ENCODE results near the gene CHCHD6.

Gene CHCHD6

DNA sequence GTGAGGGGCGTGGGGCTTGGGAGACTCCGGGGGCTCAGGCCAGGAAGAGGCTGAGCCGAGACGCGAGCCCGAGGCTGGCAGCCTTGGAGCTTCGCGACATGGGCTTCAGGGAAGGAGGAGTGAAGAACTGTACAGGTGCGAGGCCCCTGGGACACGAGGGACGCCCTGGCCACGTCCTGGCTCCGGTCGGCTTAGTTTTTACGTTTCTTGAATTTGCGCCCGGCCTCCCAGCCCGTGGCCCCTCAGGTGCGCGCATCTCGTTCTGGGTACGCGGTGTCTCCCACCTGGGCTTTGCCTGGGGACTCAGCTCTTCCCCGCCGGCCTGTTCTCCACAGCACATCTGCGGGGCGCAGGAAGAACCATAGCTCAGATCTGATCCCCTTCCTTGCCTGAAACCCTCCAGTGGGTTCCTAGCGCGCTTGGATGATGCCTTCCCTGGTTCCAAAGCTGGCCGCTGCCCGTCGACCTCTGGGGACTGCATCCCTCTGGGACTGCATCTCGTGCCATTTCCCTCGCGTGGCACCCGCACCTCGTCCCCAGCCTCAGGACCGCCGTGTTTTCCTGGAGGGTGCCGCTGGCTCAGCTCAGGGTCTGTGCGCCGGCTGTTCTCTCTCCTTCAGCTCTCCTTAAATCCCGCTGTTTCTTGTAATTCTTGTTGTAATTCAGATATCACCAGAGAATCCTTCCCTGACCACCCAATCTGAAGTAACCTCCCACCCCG lies 614 bp downstream of the CHCHD6 start:
- peak in 1 of 3 experiments; percentile 2 for DNase-seq (ENCODE audit: low read depth in 3 of 3)

DNA sequence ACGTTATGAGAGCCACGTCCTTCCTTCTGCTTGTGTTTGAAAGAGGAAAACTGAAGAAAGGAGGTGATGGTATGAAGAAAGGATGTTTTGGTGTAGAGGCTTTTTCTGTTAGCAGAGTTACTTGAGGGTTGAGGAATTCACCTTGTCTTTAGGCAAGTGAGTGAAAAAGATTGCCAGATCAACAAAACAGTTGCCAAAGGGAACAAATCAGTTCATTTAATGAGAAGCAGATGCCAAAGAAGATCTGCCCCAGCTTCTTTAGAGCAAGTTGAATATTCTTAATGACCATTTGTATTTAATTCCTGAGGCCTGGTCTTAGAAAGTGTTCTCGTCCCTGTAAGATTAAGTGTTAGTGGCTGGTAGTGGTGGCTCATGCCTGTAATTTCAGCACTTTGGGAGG lies 2.6 kb downstream of the CHCHD6 start:
- no peak for DNase-seq (ENCODE audit: low read depth in 3 of 3)

DNA sequence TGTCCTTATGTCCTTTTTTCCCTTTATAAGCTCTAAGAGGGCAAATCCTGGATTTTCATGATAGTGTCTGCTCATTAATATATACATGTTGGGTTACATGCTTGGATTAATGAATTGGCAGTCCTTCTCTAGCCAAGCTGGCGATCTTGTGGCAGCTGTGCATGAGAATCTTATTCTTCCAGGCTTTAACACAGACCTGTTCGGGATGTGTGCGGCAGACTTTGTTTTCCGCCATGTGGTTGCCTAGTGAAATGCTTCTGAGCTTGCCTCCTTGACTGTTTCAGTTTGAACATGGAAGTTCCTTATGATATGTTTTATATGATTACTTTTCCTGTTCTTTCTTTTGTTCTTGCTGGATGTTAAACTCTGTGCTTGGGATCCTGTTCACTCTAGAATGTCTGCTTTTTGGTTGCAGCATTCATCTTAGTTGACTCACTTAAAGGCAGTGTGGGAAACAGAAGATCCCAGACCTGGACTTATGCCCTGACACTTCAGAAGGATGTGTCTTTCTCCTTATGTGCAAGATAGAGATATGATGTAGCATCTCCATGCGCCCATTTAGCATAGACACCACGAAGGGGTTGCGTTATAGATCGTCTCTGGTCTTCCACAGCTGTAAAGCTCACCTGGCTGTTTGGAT lies 7.2 kb downstream of the CHCHD6 start:
- DNase-seq (ENCODE audit: low read depth in 3 of 3): no peak

DNA sequence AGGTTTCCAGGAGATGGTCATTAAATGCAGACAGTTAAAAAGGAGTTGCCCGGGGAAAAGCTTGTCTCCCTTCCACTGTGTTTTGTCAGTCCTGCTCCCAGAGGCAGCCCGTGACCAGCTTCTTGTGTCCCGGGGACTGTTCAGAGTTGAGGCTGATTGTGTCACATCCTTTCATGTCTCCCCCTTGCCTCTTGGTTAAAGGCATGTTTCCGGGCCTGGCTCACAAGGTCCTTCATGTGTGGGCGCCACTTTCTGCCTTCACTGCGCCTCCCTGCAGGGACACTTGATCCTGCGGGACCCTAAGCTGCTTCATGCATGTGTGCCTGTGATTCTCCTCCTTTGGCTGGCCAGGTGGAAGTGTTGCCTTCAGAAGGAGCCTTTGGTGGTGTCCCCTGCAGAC lies 9.2 kb downstream of the CHCHD6 start:
- no peak for DNase-seq (ENCODE audit: low read depth in 3 of 3)

DNA sequence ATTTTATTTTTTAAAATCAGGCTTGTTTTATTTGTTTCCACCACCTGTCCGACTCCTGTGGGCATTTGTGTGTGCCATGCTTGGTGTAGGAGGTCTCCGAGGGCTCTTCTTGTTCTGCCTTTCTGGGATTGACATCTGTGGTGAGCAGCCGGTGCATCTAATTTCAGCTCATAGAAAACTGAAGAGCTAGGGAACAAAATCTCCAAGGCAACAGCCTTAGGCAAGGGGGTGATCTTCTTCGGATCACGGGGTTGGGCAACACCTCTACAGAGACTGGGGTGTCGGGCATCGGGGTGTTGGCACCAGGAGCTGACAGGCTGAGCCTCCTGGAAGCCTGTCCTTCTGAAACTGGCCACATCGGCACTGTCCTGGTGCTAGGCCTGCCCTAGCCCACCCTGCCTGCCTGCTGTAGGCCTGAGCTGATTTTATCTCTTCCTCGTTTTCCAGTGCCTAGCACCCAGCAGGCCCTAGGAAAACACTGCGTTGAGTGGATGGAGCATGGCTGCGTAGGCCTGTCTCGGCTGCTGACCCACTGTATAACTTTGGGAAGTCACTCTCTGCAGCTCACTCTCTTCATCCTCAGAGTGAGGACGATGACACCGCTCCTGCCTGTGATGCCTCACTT lies 10.3 kb downstream of the CHCHD6 start:
- DNase-seq (ENCODE audit: low read depth in 3 of 3): no peak

DNA sequence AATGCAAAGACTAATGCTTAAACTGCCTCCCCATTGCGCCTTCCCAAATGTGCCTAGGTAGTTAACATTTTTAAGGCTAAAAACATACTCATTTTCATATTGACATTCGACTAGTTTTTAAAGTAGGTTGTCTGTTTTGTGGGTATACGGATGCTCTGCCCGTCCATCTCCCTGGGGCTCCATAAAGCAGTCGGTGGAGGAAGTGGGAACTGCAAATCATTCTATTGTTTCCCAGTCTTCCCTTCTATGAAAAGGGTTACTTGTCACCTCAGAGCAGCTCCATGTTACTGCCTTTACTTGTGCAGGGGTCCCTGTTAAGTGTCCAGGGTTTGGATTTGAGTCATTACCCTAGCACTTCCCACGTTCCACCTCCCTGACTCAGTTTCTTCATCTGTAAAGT lies 10.9 kb downstream of the CHCHD6 start:
- no peak for DNase-seq (ENCODE audit: low read depth in 3 of 3)

DNA sequence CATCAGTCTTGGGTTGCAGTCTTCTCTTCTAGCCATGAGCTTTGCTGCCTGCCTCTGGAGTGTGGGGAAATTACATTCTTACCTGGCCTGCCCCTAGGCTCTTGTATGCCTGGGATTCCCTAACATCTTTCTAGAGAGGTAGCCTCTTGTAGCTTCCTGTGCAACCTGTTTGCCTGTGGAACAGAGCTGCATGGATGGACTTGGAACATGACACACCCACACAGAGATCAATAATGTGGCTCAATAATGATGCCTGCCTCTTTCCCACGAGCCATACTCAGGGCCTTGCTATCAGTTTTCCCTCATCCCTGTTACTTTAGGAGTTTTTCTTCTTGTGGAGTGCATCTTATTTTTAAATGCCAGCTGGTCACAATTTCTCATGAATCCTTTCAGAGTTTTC lies 11.4 kb downstream of the CHCHD6 start:
- DNase-seq (ENCODE audit: low read depth in 3 of 3): no peak

DNA sequence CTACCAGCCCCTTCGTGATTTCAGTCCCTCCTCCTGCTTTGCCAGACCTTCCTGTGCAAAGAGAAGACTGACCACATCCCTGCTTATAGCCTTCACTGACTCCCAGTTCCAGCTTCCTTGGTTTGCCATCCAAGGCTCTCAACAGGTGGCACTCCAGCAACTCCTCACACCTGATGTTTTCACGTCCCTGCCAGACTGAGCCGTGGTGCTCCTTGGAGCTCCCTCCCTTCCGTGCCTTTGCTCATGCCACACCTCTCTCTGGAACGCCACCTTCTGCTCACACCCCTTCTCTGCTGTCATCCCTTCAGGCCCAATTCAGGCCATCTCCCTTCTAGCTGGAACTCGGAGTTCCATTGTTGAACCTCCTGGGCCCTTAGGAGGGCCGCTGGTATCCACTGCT lies 12.0 kb downstream of the CHCHD6 start:
- DNase-seq (ENCODE audit: low read depth in 3 of 3): no peak

DNA sequence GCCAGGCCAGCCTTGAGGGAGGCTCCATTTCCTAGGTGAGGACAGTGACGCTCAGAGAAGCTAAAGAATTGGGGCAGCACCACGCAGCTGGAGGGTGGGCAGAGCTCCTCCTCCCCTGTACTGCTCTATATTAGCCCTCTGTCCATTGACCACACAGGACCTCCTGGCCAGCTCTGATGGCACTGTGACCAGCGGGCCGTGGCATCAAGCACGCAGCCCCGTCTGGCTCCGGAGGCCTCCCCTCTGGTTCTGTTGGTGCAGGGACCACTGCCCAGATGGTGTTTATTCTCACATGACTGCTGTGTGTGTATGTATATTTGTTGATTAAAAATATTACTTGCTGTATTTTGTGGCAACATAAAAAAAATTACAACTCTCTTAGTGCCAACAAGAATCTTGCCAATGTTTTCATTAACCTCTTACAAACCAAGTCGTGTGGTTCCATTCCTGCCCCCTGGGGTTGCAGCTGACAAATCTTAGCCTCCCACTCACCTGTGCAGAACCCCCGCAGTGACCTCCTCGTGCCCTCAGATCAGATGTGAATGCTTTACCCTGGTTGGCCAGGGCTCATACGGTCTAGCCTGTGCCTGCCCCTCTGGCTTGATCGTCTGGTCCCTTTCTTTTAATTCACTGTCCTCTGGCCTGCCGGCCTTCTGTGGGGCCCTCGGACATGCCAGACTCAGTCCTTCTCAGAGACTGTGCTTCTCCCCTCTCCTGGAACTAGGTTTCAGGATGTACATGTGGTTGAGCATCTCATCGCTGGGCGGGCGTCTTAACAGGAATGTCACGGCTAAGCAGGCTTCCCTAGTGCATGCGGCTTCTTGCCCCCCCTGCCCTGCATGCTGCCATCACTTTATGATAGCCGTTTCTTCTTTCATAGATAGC lies 14.8 kb downstream of the CHCHD6 start:
- DNase-seq (ENCODE audit: low read depth in 3 of 3): no peak

DNA sequence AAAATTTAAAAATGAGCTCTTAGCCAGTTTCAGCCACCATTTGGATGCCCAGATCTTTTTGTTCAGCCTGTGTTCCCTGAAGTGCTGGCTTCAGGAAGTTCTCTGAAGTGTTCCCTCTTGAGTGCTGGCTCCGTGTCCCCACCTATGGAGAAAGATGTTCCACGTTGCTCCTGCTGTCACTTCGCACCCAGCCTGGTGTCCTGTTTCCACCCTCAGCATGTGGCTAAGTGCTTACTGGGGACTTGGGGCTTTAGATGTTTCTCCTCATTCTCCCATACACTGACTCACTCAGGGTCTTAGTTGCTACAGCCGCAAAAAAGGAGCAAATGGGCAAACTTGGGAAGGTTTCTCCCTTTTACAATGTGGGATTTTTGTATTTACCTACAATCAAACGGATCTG lies 16.6 kb downstream of the CHCHD6 start:
- no peak for DNase-seq (ENCODE audit: low read depth in 3 of 3)

DNA sequence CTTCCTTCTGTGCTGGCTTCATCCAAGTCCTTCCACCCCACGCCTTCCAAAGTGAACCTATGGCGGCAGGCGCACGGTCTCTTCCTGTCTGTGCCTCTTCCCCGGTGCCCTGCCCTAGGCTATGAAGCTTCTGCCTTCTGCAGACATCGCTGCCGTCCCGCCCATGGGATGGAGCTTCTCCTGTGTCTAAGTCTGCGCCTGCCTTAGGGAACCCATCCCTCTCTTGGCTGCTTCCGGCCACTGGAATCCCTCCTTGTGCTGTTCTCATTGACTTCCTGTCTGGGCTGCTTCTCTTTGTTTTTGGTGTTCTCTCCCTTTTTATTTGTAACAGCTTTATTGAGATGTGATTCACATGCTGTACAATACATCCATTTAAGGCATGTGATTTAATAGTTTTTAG lies 17.2 kb downstream of the CHCHD6 start:
- DNase-seq (ENCODE audit: low read depth in 3 of 3): no peak

DNA sequence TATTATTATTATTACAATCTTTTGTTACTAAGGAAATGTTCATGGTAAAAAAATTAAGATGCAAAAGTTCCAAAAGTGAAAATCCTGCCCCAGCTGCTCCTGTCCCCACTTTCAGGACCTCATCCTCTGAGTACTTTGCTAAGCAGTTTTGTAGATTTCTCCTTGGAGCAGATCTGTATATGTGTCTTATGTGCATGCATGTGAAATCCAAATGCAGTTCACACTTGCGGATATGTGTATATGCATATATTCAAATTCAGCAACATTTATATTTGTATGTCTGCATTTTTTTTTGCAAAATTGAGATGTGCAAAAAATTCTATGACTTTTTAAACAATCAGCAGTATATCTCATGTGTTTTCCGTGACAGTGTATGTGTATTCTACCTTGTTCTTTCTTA lies 19.2 kb downstream of the CHCHD6 start:
- DNase-seq (ENCODE audit: low read depth in 3 of 3): no peak

DNA sequence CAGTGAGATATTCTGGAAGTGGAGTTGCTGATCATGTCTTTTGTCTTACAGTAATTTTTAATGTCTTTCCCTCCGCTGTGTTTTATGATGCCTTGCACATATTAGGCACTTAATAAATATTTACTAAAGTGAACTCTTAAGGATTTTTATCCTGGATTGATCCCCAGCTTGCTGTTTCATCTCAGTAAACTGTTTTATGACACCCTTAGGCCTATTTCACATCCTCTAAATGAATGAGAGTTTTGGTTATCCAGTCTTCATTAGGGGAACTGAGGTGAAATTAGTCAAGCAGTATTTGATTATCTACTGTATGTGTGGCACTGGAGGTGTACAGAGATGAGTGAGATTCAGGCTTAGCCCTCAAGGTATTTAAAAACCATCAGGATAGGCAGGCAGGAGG lies 19.8 kb downstream of the CHCHD6 start:
- no peak for DNase-seq (ENCODE audit: low read depth in 3 of 3)

DNA sequence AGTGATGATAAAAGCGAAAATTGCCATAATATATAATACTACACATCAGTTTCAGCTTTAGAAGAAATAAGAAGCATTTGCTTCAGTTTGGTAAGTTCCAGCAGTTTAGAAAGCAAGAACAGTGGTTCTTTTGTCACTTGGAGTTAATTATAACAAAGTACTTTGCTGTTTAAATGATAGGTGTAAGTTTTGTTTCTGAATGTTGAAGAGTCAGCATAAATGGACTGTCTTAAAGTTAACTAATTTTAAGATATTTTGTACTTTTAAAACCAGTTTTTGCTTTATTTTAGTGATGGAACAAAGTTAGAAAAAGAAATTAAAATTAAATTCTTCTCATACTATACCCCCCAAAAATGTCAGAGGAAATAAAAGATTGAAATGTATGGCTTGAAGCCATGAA lies 24.6 kb downstream of the CHCHD6 start:
- DNase-seq (ENCODE audit: low read depth in 3 of 3): no peak

DNA sequence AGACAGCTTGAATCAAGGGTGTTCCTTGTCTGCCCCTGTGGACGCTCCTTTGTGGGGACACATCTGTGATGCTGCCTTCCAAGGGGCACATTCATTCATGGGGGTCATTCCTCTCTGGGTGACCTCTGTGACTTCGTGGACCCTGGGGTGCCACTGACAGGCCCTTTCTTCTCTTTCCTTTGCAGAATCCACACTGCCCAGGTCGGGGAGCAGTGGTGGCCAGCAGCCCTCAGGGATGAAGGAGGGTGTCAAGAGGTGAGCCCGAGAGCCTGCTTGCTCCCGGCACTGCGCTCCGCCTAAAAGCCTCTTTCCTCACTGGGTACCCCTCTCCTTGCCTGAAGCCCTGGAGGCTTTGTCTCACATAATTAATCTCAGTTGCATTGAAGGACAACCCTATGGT lies 26.3 kb downstream of the CHCHD6 start:
- no peak for DNase-seq (ENCODE audit: low read depth in 3 of 3)

DNA sequence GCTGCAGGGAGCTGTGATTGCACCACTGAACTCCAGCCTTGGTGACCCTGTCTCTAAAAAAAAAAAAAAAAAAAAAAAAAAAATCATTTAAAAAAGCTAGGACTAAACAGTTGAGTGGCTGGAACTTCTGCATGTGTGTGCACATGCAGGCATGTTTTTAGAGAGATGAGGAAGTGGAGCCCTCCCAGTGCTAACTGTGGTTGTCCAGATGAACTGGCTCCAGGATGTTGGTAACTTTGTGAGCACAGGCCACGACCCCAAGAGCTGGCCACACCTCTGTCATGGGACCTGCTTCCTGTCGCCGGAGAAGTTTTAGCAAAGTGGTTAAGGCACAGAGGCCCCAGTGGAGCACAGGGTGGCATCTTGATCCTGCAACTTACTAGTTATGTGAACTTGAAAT lies 27.0 kb downstream of the CHCHD6 start:
- DNase-seq (ENCODE audit: low read depth in 3 of 3): no peak

DNA sequence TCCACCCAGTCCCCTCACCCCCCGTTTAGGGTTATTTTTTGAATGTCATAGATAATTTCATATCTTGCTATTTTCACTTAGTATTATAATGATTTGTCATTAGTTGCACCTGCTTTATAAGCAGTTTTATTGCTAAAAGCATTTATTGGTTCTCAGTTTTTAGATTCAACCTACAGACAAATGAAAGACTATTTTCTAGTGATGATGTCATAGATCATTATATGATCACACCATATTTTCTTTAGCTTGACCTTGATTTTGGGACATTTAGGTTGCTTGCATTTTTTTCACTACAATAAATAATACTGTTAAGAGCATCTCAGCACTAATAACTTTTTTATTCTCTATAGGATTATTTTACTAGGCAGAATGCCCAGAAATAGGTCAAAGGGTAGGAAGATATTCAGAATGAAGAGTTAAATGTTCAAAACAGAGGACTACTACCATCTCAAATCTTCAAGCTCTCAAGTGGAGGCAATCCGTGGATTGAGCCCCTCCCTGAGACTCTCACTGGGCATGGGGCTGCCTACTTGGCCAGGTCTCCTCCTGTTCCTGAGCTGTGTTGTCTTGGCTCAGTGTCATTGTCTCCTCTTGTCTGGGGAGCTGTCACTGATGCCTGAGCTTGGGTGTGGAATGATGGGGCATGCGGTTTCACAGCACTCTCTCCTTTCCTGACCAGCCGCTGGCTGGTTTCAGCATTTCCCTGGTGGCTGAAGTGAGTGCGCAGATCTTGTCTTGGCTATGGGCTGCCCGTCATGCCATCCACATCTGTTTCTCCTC lies 28.4 kb downstream of the CHCHD6 start:
- no peak for DNase-seq (ENCODE audit: low read depth in 3 of 3)

DNA sequence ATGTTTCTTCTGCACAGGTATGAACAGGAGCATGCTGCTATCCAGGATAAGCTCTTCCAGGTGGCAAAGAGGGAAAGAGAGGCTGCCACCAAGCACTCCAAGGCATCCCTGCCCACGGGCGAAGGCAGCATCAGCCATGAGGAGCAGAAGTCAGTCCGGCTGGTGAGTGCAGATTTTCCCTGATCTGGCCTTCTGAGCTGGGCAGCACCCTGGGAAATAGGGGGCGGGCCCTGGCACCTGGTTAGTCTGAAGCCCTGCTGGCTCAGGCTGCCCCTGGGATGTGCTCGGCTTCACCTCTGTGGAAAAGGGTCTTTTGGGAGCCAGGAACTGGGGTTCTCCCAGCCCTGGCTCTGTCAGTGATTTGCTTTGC lies 29.0 kb downstream of the CHCHD6 start:
- DNase-seq (ENCODE audit: low read depth in 3 of 3): no peak

DNA sequence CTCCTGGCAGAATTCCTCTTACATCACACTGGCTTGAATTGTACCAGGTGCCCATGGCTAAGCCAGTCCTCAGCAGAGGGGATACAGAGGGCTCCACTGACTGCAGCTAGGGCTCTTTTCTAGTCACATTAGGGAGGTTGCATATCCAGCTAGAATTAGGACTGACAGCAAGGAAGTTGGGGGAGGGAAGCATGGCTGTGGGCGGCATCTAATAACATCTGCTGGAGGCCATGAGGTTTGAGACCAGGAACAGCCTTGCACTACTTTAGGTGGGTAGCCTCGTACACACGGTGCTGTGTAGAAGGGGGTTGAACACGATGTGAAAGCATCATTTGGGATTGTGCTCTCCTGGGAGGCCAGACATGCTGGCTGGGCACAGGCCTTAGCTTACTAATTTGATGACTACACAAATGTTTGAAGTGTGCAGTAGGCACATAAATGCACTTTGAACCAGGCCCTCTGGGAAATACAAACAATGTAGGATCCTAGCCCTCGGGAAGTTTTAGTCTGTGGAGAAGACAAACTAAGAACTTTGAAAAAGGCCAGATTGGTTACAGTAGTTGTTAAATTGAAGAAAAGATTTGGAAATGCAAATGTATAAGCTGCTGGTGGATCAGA lies 30.2 kb downstream of the CHCHD6 start:
- no peak for DNase-seq (ENCODE audit: low read depth in 3 of 3)

DNA sequence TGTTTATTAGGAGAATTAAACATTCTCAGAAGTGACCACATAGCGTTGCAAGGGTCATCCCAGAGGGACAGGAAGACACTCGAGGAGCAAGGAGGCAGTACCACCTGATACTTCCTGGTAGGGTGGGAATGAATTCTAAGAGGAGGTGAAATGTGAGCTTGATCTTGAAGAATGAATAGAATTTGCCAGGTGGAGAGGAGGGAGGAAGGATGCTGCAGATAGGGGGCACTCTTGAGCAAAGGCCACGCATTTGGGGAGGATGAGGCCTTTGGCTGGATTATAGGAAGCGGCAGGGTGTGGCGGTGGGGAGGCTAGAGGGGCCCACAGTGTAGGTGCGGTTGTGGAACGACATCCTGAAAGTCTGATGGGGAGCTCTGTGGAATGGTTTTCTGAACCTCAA lies 33.5 kb downstream of the CHCHD6 start:
- no peak for DNase-seq (ENCODE audit: low read depth in 3 of 3)

DNA sequence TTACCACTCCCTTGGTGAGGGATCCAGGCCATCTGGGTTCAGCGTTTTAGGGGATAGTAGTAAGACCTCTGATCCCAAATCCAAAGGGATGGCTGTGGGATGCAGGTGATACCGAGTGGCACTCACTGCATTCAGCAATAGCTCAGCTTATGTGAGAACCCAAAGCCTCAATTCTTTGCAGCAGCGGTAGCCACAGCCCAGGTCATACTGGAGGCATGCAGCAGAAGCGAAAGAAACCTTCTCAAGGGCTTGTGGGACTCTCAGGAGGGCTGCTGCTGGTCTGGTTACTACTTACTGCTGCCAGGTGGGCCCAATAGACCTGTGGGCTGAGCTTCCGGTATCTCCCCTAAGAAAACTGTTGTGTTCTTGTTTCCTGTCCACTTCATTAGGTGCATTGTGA lies 38.0 kb downstream of the CHCHD6 start:
- DNase-seq (ENCODE audit: low read depth in 3 of 3): no peak
